NCI-H2227 treated with DMSO at 0.1 percent for 48 hours (cell line): Measurements from ENCODE around the gene ZNF324B.
A peak's percentile ranks its signal among the peaks of the same experiment; 100 is the strongest.
"Not testable (repeated sequence)": the region's sequence is repeated elsewhere in the genome, so short reads cannot be mapped to it uniquely, and the experiment has no call there.

Experiments
- DNase-seq: peaks from one replicate; lab custom pipeline; 2025; lab: John Stamatoyannopoulos, UW

ZNF324B gene

GRCh38 chr19:58480481-58480830 is 29.0 kb downstream of the ZNF324B start:
- no peak for DNase-seq

GRCh38 chr19:58480831-58481230 is 29.4 kb downstream of the ZNF324B start:
- no peak for DNase-seq

GRCh38 chr19:58482372-58482771 is 30.9 kb downstream of the ZNF324B start:
- DNase-seq = no peak

GRCh38 chr19:58483776-58484175 is 32.4 kb downstream of the ZNF324B start:
- no peak for DNase-seq

- not testable (repeated sequence) for DNase-seq
Measured at GRCh38 chr19:58484349-58484748, 32.9 kb downstream of the ZNF324B start.

GRCh38 chr19:58491393-58491792 is 40.0 kb downstream of the ZNF324B start:
- no peak for DNase-seq

- DNase-seq = no peak
Measured at GRCh38 chr19:58492265-58492664, 40.8 kb downstream of the ZNF324B start.

GRCh38 chr19:58497634-58498170 is 46.3 kb downstream of the ZNF324B start:
- no peak for DNase-seq

- no peak for DNase-seq
Measured at GRCh38 chr19:58498316-58499020, 47.0 kb downstream of the ZNF324B start.

GRCh38 chr19:58499021-58499927 is 47.9 kb downstream of the ZNF324B start:
- DNase-seq = peak; percentile 100

- DNase-seq = no peak
Measured at GRCh38 chr19:58500242-58500641, 48.8 kb downstream of the ZNF324B start.
